Endothelial cell of umbilical vein (primary cell): ENCODE data around the gene HDHD5. TPM values are rescaled to one million over a fixed set of nuclear protein-coding genes. Genes with fewer than 3 reads are reported as not detected.

Source experiments
- BruUV-seq: library from RNA; stranded (reverse); fragments of 400-500 nt; replicated peaks from 2 replicates; lab custom pipeline; 2021; lab: Mats Ljungman, UMichigan
- CTCF ChIA-PET: fragments of 300-600, 350-600 bp; sonication (Branson Sonifier 250); formaldehyde crosslinking; loops from one replicate; lab custom pipeline; 2021; ENCODE audit warnings: antibody characterized with exemption, inconsistent platforms; lab: Charles Lee
- POLR2A ChIA-PET: fragments of 300-600, 350-600 bp; sonication (Branson Sonifier 250); formaldehyde crosslinking; loops from one replicate; lab custom pipeline; 2021; ENCODE audit warnings: antibody characterized with exemption, inconsistent platforms; lab: Charles Lee
- DNase-seq: peaks from one replicate; pipeline ENCODE4 v3.0.0-alpha.2; 2011; ENCODE audit warnings: low read depth, low spot score
- FAIRE-seq: peaks from 2 replicates; lab custom pipeline; 2011; peaks lifted over from hg19 to GRCh38; lab: Jason Lieb, UNC
- H2AFZ ChIP-seq: 2 replicates; pipeline ENCODE4 v1.6.0; 2012; ENCODE audit warnings: low read depth, low read length, control low read depth, inconsistent platforms
- H3K27ac ChIP-seq: 2 replicates; pipeline ENCODE4 v1.5.1; 2011; ENCODE audit warnings: low read depth, mild to moderate bottlenecking, control low read depth, low read length, moderate library complexity; ENCODE audit not compliant: insufficient read depth
- H3K27me3 ChIP-seq, 2 experiments: 2 replicates each; pipeline versions ENCODE4 v1.6.0 to v1.6.1; 2011; ENCODE audit warnings: low read length in 2 of 2, mixed read lengths in 1 of 2; ENCODE audit not compliant: control insufficient read depth in 2 of 2, insufficient read depth in 2 of 2
- H3K36me3 ChIP-seq, 2 experiments: 2 replicates in 1 of 2; 3 replicates in 1 of 2; pipeline ENCODE4 v1.5.1; 2011; ENCODE audit warnings: low read length in 2 of 2, mild to moderate bottlenecking in 1 of 2, moderate library complexity in 1 of 2; ENCODE audit not compliant: control insufficient read depth in 2 of 2, insufficient read depth in 2 of 2; ENCODE audit errors: extremely low read depth in 1 of 2
- H3K4me1 ChIP-seq: 3 replicates; pipeline ENCODE4 v1.5.1; 2011; ENCODE audit warnings: mild to moderate bottlenecking, low read length; ENCODE audit not compliant: control insufficient read depth, insufficient read depth; ENCODE audit errors: extremely low read depth
- H3K4me2 ChIP-seq: 2 replicates; pipeline ENCODE4 v1.6.1; 2011; ENCODE audit warnings: low read length, control low read depth, mixed read lengths; ENCODE audit not compliant: insufficient read depth
- H3K4me3 ChIP-seq, 3 experiments: fragments of 200-600 bp in 1 of 3; sonication (generic), shearing (Covaris generic) in 1 of 3; replicated peaks in 1 of 3; 2 replicates each; pipeline ENCODE4 v1.5.1; 2011 to 2016; ENCODE audit warnings: control low read depth in 3 of 3, low read length in 3 of 3, mild to moderate bottlenecking in 2 of 3, inconsistent platforms in 1 of 3, low read depth in 1 of 3, moderate library complexity in 1 of 3; ENCODE audit not compliant: insufficient read depth in 1 of 3
- H3K79me2 ChIP-seq: 2 replicates; pipeline ENCODE4 v1.6.0; 2012; ENCODE audit warnings: low read length, inconsistent platforms; ENCODE audit not compliant: control insufficient read depth, insufficient read depth
- H3K9ac ChIP-seq: replicated peaks from 2 replicates; pipeline ENCODE3; 2011; ENCODE audit warnings: low read length, control low read depth; ENCODE audit not compliant: insufficient read depth; ENCODE audit errors: extremely low read depth
- H3K9me1 ChIP-seq: replicated peaks from 3 replicates; pipeline ENCODE4 v1.6.0; 2011; ENCODE audit warnings: mild to moderate bottlenecking, low read length; ENCODE audit not compliant: control insufficient read depth, insufficient read depth; ENCODE audit errors: extremely low read depth
- H3K9me3 ChIP-seq: replicated peaks from 2 replicates; pipeline ENCODE4 v1.5.1; 2012; ENCODE audit warnings: low read length, inconsistent platforms; ENCODE audit not compliant: control insufficient read depth, insufficient read depth
- H4K20me1 ChIP-seq: replicated peaks from 2 replicates; pipeline ENCODE3; 2011; ENCODE audit warnings: mild to moderate bottlenecking, low read length; ENCODE audit not compliant: control insufficient read depth, insufficient read depth; ENCODE audit errors: extremely low read depth
- CTCF ChIP-seq, 2 donors: IDR thresholded peaks; 1 replicate in 1 of 2; 2 replicates in 1 of 2; pipeline ENCODE4 v1.5.1; 2011; ENCODE audit warnings: low read length in 2 of 2, mild to moderate bottlenecking in 2 of 2, moderate library complexity in 2 of 2, control low read depth in 1 of 2, inconsistent platforms in 1 of 2, low read depth in 1 of 2; ENCODE audit not compliant: insufficient read depth in 1 of 2; ENCODE audit errors: extremely low read depth in 1 of 2
- EZH2 ChIP-seq: IDR thresholded peaks from 2 replicates; pipeline ENCODE4 v1.6.1; 2012; ENCODE audit warnings: borderline replicate concordance, low read depth, mild to moderate bottlenecking, moderate library complexity, low read length, inconsistent platforms; ENCODE audit not compliant: severe bottlenecking
- FOS ChIP-seq: IDR thresholded peaks from 2 replicates; pipeline ENCODE4 v1.6.1; 2011; ENCODE audit warnings: mild to moderate bottlenecking, low read length, moderate library complexity, borderline replicate concordance; ENCODE audit not compliant: insufficient read depth
- GATA2 ChIP-seq: IDR thresholded peaks from 2 replicates; pipeline ENCODE4 v1.7.0; 2011; ENCODE audit warnings: low read depth, mild to moderate bottlenecking, moderate library complexity, mixed read lengths, low read length; ENCODE audit not compliant: insufficient read length, insufficient read depth
- JUN ChIP-seq: IDR thresholded peaks from 2 replicates; pipeline ENCODE4 v1.6.1; 2011; ENCODE audit warnings: borderline replicate concordance, low read depth; ENCODE audit not compliant: insufficient read length, insufficient read depth
- MAX ChIP-seq: IDR thresholded peaks from 2 replicates; pipeline ENCODE4 v1.6.1; 2011; ENCODE audit not compliant: insufficient read depth, insufficient read length
- MYC ChIP-seq: IDR thresholded peaks from one replicate; pipeline ENCODE4 v1.6.1; 2011; ENCODE audit warnings: mild to moderate bottlenecking, low read depth, low read length
- POLR2A ChIP-seq: IDR thresholded peaks from 2 replicates; pipeline ENCODE4 v1.6.1; 2012; ENCODE audit warnings: low read depth, mild to moderate bottlenecking, control low read depth, low read length
- POLR2AphosphoS5 ChIP-seq: IDR thresholded peaks from 2 replicates; pipeline ENCODE4 v1.6.1; 2012; ENCODE audit warnings: low read depth, mild to moderate bottlenecking, control low read depth, low read length, moderate library complexity; ENCODE audit not compliant: insufficient read depth
- dilution Hi-C: fragments of 300-500 bp; cut with MboI; formaldehyde crosslinking; loops from one replicate; pipeline ENCODE4 v1.15.0; 2019; ENCODE audit warnings: low sequenced_read_pairs; ENCODE audit not compliant: extremely low pct_ligation_motif_present
- intact Hi-C: fragments of 100-400 bp; cut with micrococcal nuclease; formaldehyde crosslinking; loops from one replicate; pipeline ENCODE4 v1.10.0; 2022
- polyA plus RNA-seq, 4 experiments: library from polyadenylated mRNA; depleted of rRNA in 3 of 4; stranded (reverse) in 3 of 4; unstranded in 1 of 4; fragments of >200 nt; gene quantifications; 2 replicates each; pipeline versions ENCODE4 v1.2.1 to v1.2.3, GENCODE V29; 2011 to 2012; ENCODE audit warnings: missing spikeins in 1 of 4
- total RNA-seq: library from RNA; stranded (reverse); gene quantifications from 2 replicates; pipeline ENCODE4 v1.2.3, GENCODE V29; 2021

HDHD5 gene
- total and polyA plus RNA-seq, 2 donors (not counting 3 experiments of a cell fraction or from before 2014, with no cell fraction given): 28.1 to 54.1 TPM

GRCh38 chr22:17110791-17111550 lies 48.1 kb downstream of the HDHD5 start:
- no peaks in the 10 kb centered on the region for H3K9me1 ChIP-seq
- H3K9ac ChIP-seq: no peak overlapping the region
- H3K27ac ChIP-seq: no peak overlapping the region
- H3K36me3 ChIP-seq: no peaks in the 10 kb centered on the region
- no peak for TF ChIP-seq MAX
- TF ChIP-seq FOS: no peak
- no peak for TF ChIP-seq POLR2AphosphoS5
- TF ChIP-seq CTCF (IDR thresholded peaks at IDR 0.05; ENCODE audit: extremely low read depth in 1 of 2, insufficient read depth in 1 of 2, low read depth in 1 of 2, low read length in 2 of 2): no peak
- no peak for TF ChIP-seq JUN
- TF ChIP-seq EZH2: no peak
- no peak for TF ChIP-seq MYC
- TF ChIP-seq GATA2: no peak
- no peak for TF ChIP-seq POLR2A
- FAIRE-seq (no peak), DNase-seq (no peak)
- no peaks in the 10 kb centered on the region for H4K20me1 ChIP-seq
- intact Hi-C loops: no loop called here
- no peaks in the 10 kb centered on the region for H3K4me1 ChIP-seq
- H3K9me3 ChIP-seq: no peaks in the 10 kb centered on the region
- dilution Hi-C loops: no loop called here
- H3K27me3 ChIP-seq: peaks cover 0 to 4% of the 10 kb centered on the region in 2 experiments
- ChIA-PET POLR2A (no interaction called here), CTCF (interaction anchor here (0.9 to 2.7 kb wide), 3 partner anchors 16 to 53 kb away, joined by 3 to 7 read pairs (median 3); no protein-coding TSS in a partner anchor)
- H3K4me3 ChIP-seq: no peak overlapping the region
- no peak overlapping the region for H2AFZ ChIP-seq
- H3K79me2 ChIP-seq: no peaks in the 10 kb centered on the region
- no TSS peak for BruUV-seq
- H3K4me2 ChIP-seq: no peak overlapping the region
